Activated CD4-positive, alpha-beta T cell treated with anti-CD3 and anti-CD28 coated beads, Interleukin-2, amount 10 ng/mL, durations not matched to agents 7 days and 5 days (primary cell): ENCODE measurements around the gene PDLIM5. TPM values are rescaled to one million over a fixed set of nuclear protein-coding genes. Genes with fewer than 3 reads are reported as not detected.

ENCODE experiments used
- CTCF ChIA-PET: fragments of 350-600 bp; sonication (Branson Sonifier 250); formaldehyde crosslinking; loops from one replicate; lab custom pipeline; 2021; ENCODE audit warnings: antibody characterized with exemption; lab: Charles Lee
- POLR2A ChIA-PET: fragments of 350-600 bp; sonication (Branson Sonifier 250); formaldehyde crosslinking; loops from one replicate; lab custom pipeline; 2021; ENCODE audit warnings: antibody characterized with exemption; lab: Charles Lee
- DNase-seq: peaks from one replicate; pipeline ENCODE4 v3.0.0-alpha.2; 2020
- H3K27ac Mint-ChIP-seq: one replicate; pipeline ENCODE4 v1.8.0; 2021; ENCODE audit warnings: mild to moderate bottlenecking, moderate library complexity, mixed read lengths
- H3K27me3 Mint-ChIP-seq: one replicate; pipeline ENCODE4 v1.8.0; 2021; ENCODE audit warnings: mixed read lengths
- H3K36me3 Mint-ChIP-seq: one replicate; pipeline ENCODE4 v1.8.0; 2021; ENCODE audit warnings: low read depth, mixed read lengths
- H3K4me1 Mint-ChIP-seq: one replicate; pipeline ENCODE4 v1.8.0; 2021; ENCODE audit warnings: mixed read lengths
- H3K4me3 Mint-ChIP-seq: one replicate; pipeline ENCODE4 v1.8.0; 2021; ENCODE audit warnings: mild to moderate bottlenecking, moderate library complexity, mixed read lengths
- H3K9me3 Mint-ChIP-seq: one replicate; pipeline ENCODE4 v1.8.0; 2021; ENCODE audit warnings: mixed read lengths
- total RNA-seq, 2 experiments: library from RNA; stranded (reverse); gene quantifications; one replicate each; pipeline ENCODE4 v1.2.3, GENCODE V29; 2021

Gene PDLIM5
- total RNA-seq, 2 experiments from 2014 or later, result 23.2 to 26.7 TPM

DNA sequence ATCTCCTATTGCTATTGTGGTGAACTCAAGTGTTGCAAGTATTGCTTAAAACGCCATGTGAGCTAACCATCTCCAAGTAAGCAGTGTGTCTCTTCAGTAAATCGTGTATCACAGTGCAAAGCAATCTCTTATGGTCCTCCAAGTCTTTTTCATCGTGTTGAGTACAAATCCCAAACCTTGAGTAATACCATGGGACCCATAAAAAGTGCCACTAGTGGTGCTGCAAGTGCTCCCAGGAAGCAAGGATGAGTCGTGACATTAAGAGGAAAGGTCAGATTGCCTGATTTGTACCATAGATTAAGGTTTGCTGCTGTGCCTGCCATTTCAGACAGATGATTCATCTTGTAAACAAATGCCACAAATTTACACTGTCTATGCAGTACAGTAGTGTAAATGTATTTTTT is 239.1 kb downstream of the PDLIM5 start:
- ChIA-PET POLR2A (no interaction called here), CTCF (no interaction called here)
- Mint-ChIP-seq H3K9me3 (no peaks in the 10 kb centered on the region), H3K4me1 (no peaks in the 10 kb centered on the region), H3K4me3 (no peak overlapping the region), H3K27me3 (peaks cover 3% of the 10 kb centered on the region), H3K36me3 (no peaks in the 10 kb centered on the region), H3K27ac (no peak overlapping the region)
- no peak for DNase-seq

DNA sequence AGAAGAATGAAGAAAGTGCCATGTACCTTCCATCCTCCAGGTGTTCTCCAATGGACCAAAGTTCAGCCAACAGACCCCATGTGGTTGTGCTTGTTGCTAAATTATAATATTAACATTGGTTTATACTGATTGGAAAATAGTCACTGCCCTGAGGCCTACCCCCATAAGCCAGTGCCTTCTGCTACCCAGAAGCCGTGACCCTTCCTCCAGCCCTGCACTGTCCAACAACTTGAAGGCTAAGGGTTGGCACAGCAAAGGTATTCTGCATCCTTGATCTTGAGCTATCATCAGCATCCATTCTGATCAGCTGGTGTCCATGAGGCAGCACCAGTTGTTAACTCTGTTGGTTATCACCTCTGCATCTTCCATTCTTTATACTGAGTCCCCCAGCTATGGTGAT is 239.8 kb downstream of the PDLIM5 start:
- Mint-ChIP-seq H3K36me3 (no peaks in the 10 kb centered on the region), H3K9me3 (no peaks in the 10 kb centered on the region), H3K4me1 (no peaks in the 10 kb centered on the region), H3K27ac (no peak overlapping the region), H3K4me3 (no peak overlapping the region), H3K27me3 (peaks cover 3% of the 10 kb centered on the region)
- DNase-seq, result no peak
- ChIA-PET CTCF (no interaction called here), POLR2A (no interaction called here)

DNA sequence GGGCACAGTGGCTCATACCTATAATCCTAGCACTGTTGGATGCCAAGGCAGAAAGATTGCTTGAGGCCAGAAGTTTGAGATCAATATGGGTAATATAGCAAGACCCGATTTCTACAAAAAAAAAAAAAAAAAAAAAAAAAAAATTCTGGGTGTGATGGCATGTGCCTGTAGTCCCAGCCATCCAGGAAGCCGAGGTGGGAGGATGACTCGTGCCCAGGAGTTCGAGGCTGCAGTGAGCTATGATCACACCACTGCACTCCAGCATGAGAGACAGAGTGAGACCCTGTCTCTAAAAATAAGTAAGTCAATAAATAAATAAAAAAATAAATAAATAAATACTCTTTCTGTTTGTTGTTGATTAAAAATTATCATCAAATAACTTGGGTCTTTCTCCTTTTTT is 243.6 kb downstream of the PDLIM5 start:
- ChIA-PET CTCF (interaction anchor here (0.7 kb wide), 2 partner anchors 148 to 521 kb away, joined by 3 to 4 read pairs; no protein-coding TSS in a partner anchor), POLR2A (no interaction called here)
- Mint-ChIP-seq H3K36me3 (no peaks in the 10 kb centered on the region), H3K9me3 (no peaks in the 10 kb centered on the region), H3K4me3 (no peak overlapping the region), H3K27me3 (peaks cover 3% of the 10 kb centered on the region), H3K4me1 (no peaks in the 10 kb centered on the region), H3K27ac (no peak overlapping the region)
- DNase-seq, result no peak

DNA sequence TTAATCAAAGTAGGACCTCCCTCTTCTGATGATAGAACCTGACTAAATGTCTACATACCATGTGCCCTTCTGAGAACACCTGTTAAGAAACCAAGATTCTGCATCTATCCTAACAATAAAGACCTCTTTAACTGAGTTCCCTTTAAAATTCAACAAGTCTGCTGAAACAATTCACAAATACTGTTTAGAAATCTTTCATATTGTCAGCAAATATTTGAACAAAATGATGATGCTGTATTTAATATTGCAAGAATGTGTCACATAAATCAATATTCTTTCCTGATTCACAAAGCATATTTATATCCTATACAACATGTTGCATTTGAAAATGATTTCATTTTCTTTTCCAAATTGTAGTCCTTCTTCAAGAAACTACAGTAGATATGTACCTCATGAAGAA is 246.4 kb downstream of the PDLIM5 start:
- POLR2A ChIA-PET, result no interaction called here
- no peaks in the 10 kb centered on the region for H3K27me3 Mint-ChIP-seq
- CTCF ChIA-PET, result no interaction called here

GRCh38 chr4:94700298-94700697 is 248.6 kb downstream of the PDLIM5 start:
- Mint-ChIP-seq H3K27ac (no peak overlapping the region), H3K4me1 (no peaks in the 10 kb centered on the region), H3K36me3 (no peaks in the 10 kb centered on the region), H3K27me3 (no peaks in the 10 kb centered on the region), H3K9me3 (no peaks in the 10 kb centered on the region), H3K4me3 (no peak overlapping the region)
- ChIA-PET POLR2A (no interaction called here), CTCF (no interaction called here)
- no peak for DNase-seq

More for the DNA sequence above, 246.4 kb downstream of the PDLIM5 start:
- H3K4me3 Mint-ChIP-seq, result no peak overlapping the region
- no peaks in the 10 kb centered on the region for H3K4me1 Mint-ChIP-seq
- no peak for DNase-seq
- H3K9me3 Mint-ChIP-seq, result no peaks in the 10 kb centered on the region
- no peak overlapping the region for H3K27ac Mint-ChIP-seq
- H3K36me3 Mint-ChIP-seq, result no peaks in the 10 kb centered on the region

DNA sequence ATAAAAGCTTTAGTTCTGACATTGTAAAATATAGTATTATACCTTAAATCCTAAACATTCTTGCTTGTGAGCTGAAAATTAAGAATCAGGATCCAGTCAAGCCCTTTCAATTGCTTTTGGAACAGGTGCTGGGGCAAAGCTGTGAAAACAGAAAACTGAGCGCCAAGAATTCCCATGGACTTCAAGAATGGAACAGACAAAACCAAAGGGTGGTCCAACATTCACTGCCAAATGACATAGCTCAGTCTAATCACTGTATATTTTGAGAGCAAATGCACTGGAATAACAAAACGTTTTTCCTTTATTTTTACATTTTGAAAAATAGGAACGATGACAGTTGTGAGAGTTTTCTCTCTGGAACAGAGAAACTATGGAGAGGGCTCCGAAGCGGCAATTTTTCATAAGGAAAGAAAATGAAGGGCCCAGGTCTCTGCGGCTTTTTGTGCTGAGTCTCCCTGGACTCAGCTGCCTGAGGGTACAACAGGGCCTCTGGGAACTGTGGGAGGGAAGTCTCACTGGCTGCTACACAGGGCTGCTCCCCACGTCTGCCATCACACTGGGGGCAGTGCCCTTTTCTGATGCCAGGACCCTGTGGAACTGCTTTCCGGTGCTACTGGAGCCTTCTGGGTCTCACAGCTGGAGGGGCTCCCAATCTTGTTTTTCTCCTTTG is 250.0 kb downstream of the PDLIM5 start:
- H3K27me3 Mint-ChIP-seq, result no peaks in the 10 kb centered on the region
- CTCF ChIA-PET, result interaction anchor here (0.6 kb wide), 1 partner anchor 455 kb away, joined by 3 read pairs; no protein-coding TSS in a partner anchor
- H3K4me3 Mint-ChIP-seq, result no peak overlapping the region
- POLR2A ChIA-PET, result no interaction called here
- DNase-seq, result no peak
- H3K36me3 Mint-ChIP-seq, result no peaks in the 10 kb centered on the region
- no peak overlapping the region for H3K27ac Mint-ChIP-seq
- H3K4me1 Mint-ChIP-seq, result no peaks in the 10 kb centered on the region
- no peaks in the 10 kb centered on the region for H3K9me3 Mint-ChIP-seq

- Mint-ChIP-seq H3K27me3 (no peaks in the 10 kb centered on the region), H3K27ac (no peak overlapping the region), H3K4me3 (no peak overlapping the region), H3K4me1 (no peaks in the 10 kb centered on the region), H3K9me3 (no peaks in the 10 kb centered on the region), H3K36me3 (no peaks in the 10 kb centered on the region)
- CTCF ChIA-PET, result no interaction called here
- POLR2A ChIA-PET, result no interaction called here
- DNase-seq, result no peak
These were observed 259.9 kb downstream of the PDLIM5 start for GRCh38 chr4:94711635-94712034.

DNA sequence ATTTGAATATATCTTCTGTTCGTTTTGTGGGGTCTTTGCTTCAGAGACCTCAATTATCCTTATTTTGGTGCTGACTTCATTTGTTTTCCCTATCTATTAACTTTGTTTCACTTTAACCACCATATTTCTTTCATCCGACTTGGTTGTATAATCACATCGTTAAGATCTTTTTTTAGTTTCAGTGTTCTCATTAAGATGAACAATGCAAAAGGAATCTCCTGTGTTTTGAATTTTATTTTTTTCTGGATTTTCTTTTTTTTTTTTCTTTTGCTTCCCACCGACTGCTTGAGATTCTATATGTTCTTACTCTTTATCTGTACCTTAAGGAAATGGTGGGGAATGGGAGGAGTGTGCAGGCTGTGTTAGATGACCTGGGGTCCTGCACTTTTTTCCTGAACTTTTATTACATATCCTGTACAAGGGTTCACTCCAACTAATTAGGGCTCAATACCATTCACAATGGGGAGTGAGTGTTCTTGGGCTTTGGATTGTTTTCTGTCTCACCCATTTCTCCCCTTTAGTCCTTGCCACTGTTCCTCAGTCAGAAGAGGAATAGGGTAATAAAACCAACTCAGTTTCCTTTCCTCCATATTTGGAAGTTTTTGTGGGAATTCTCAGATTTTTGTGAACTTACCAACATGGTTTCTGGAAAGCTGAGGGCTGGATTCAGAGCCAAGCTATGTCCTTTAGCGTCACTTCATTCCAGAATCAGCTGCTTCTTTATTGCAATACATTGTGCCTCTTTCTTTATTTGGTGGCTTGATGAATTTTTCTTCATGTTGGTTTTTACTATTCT is 262.8 kb downstream of the PDLIM5 start:
- Mint-ChIP-seq H3K27me3 (peaks cover 2% of the 10 kb centered on the region), H3K9me3 (no peaks in the 10 kb centered on the region), H3K4me1 (no peaks in the 10 kb centered on the region), H3K36me3 (no peaks in the 10 kb centered on the region), H3K27ac (no peak overlapping the region), H3K4me3 (no peak overlapping the region)
- no peak for DNase-seq
- CTCF ChIA-PET, result no interaction called here
- POLR2A ChIA-PET, result no interaction called here

DNA sequence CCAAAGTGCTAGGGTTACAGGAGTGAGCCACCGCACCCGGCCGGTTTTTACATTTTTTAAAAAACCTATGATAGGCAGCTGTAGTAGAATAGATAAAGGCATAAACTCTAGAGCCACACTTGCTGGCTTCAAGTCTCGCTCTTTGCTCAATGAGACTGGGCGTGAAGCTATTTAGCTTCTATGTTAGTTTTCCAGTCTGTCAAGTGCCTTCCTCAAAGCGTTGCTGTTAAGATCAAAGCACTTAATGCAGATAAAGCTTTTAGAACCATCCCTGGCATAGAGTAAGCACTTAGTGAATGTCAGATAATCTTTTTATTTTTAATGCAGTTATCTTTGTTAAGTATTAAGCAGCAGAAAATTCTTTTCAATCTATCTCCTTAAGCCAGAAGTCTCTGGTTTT is 264.0 kb downstream of the PDLIM5 start:
- H3K9me3 Mint-ChIP-seq, result no peaks in the 10 kb centered on the region

More for the DNA sequence above, 264.0 kb downstream of the PDLIM5 start:
- Mint-ChIP-seq H3K27ac (no peak overlapping the region), H3K4me3 (no peak overlapping the region), H3K27me3 (peaks cover 2% of the 10 kb centered on the region), H3K4me1 (no peaks in the 10 kb centered on the region), H3K36me3 (no peaks in the 10 kb centered on the region)
- CTCF ChIA-PET, result no interaction called here
- POLR2A ChIA-PET, result no interaction called here
- DNase-seq, result no peak

Other genes with a start within 250 kb of the PDLIM5 start
- 10 to 100 TPM; 26.9 to 32.4 TPM for gene SMARCAD1, start 244.1 kb upstream of the PDLIM5 start, total RNA-seq
- under 1 TPM in 1 of 2 experiments, not detected in 1; 0.15 TPM for gene HPGDS, start 109.1 kb upstream of the PDLIM5 start, total RNA-seq